Stimulated activated CD4-positive, alpha-beta T cell treated with anti-CD3 and anti-CD28 coated beads, Interleukin-15, amount 100 ng/mL, for 48 hours (primary cell): ENCODE results near the gene ITGB2.
A peak's percentile ranks its signal among the peaks of the same experiment; 100 is the strongest.

Experiments
- DNase-seq, 2 donors: peaks; one replicate each; pipeline ENCODE4 v3.0.0-alpha.2; 2020; ENCODE audit warnings: low read depth in 2 of 2

ITGB2 gene

GRCh38 chr21:44867999-44868700 is 52.5 kb downstream of the ITGB2 start:
- DNase-seq: peak in 1 of 2 donors; percentile 47

GRCh38 chr21:44867464-44867863 is 53.2 kb downstream of the ITGB2 start:
- DNase-seq: no peak

- DNase-seq: no peak
Measured at GRCh38 chr21:44866780-44867179, 53.9 kb downstream of the ITGB2 start.

- DNase-seq: no peak
Measured at GRCh38 chr21:44865561-44866280, 55.0 kb downstream of the ITGB2 start.

GRCh38 chr21:44862869-44863685 is 57.6 kb downstream of the ITGB2 start:
- DNase-seq: no peak

GRCh38 chr21:44858791-44859190 is 61.9 kb downstream of the ITGB2 start:
- no peak for DNase-seq

GRCh38 chr21:44858291-44858690 is 62.4 kb downstream of the ITGB2 start:
- no peak for DNase-seq

- DNase-seq: no peak
Measured at GRCh38 chr21:44857127-44857892, 63.4 kb downstream of the ITGB2 start.

GRCh38 chr21:44856131-44856530 is 64.6 kb downstream of the ITGB2 start:
- DNase-seq: no peak

- no peak for DNase-seq
Measured at GRCh38 chr21:44855572-44855971, 65.1 kb downstream of the ITGB2 start.

GRCh38 chr21:44854664-44855446 is 65.8 kb downstream of the ITGB2 start:
- no peak for DNase-seq

GRCh38 chr21:44854391-44854663 is 66.4 kb downstream of the ITGB2 start:
- no peak for DNase-seq

- no peak for DNase-seq
Measured at GRCh38 chr21:44853601-44854390, 66.9 kb downstream of the ITGB2 start.

- DNase-seq: no peak
Measured at GRCh38 chr21:44850905-44851657, 69.6 kb downstream of the ITGB2 start.

GRCh38 chr21:44850208-44850800 is 70.4 kb downstream of the ITGB2 start:
- DNase-seq: no peak

- DNase-seq: no peak
Measured at GRCh38 chr21:44849616-44850130, 71.0 kb downstream of the ITGB2 start.

GRCh38 chr21:44848821-44849521 is 71.7 kb downstream of the ITGB2 start:
- DNase-seq: no peak
